SH-SY5Y (cell line): ENCODE data around the gene LDHD.

Experiments
- GATA2 ChIP-seq: IDR thresholded peaks from 2 replicates; pipeline ENCODE4 v1.6.1; 2011; ENCODE audit warnings: mild to moderate bottlenecking, low read depth, low read length
- GATA3 ChIP-seq: IDR thresholded peaks from 2 replicates; pipeline ENCODE4 v1.6.1; 2011; ENCODE audit warnings: low read depth, mild to moderate bottlenecking, low read length, moderate library complexity

DNA sequence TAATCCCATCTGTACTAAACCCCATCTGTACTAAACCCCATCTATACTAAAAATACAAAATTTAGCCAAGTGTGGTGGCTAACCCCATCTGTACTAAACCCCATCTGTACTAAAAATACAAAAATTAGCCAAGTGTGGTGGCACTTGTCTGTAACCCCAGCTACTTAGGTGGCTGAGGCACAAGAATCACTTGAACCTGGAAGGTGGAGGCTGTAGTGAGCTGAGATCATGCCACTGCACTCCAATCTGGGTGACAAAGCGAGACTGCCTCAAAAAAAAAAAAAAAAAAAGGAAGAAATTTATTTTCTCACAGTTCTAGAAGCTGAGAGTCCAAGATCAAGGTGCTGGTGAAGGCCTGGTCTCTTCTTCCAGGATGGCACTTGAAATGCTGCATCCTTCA lies 43.8 kb upstream of the LDHD start:
- TF ChIP-seq GATA2: no peak
- TF ChIP-seq GATA3: no peak
